ENCODE measurements around the gene LETM1.

Gene LETM1

GRCh38 chr4:1871471-1872021 is 15.6 kb upstream of the LETM1 start:
- Histone ChIP-seq H3K4me1 (ENCODE audit: control insufficient read depth, insufficient read depth, low read length) (peaks cover 5% of the 10 kb centered on the region), H3K4me3 (ENCODE audit: low read depth, low read length) (peak overlapping the region; percentile 65), H3K9me3 (ENCODE audit: control insufficient read depth, insufficient read depth, low read length) (no peaks in the 10 kb centered on the region), H3K36me3 (ENCODE audit: control insufficient read depth, insufficient read depth, low read length) (no peaks in the 10 kb centered on the region), H3K27me3 (ENCODE audit: control insufficient read depth, insufficient read depth, low read length) (peaks cover 30% of the 10 kb centered on the region), H3K9ac (ENCODE audit: low read depth, low read length) (no peak overlapping the region)

GRCh38 chr4:1870578-1871443 is 14.9 kb upstream of the LETM1 start, which contains the start of gene NSD2:
Gene NSD2, plus strand, starts transcription at chr4:1871393. Its CDS starts 29,262 bp downstream, at chr4:1900655.
- H3K27me3 ChIP-seq (ENCODE audit: control insufficient read depth, insufficient read depth, low read length) = peaks cover 38% of the 10 kb centered on the region
- H3K36me3 ChIP-seq (ENCODE audit: control insufficient read depth, insufficient read depth, low read length) = no peaks in the 10 kb centered on the region
- no peaks in the 10 kb centered on the region for H3K9me3 ChIP-seq (ENCODE audit: control insufficient read depth, insufficient read depth, low read length)
- H3K4me3 ChIP-seq (ENCODE audit: low read depth, low read length) = peak within 1 kb of the TSS; percentile 75
- peaks cover 5% of the 10 kb centered on the region for H3K4me1 ChIP-seq (ENCODE audit: control insufficient read depth, insufficient read depth, low read length)
- peak within 1 kb of the TSS; percentile 85 for H3K9ac ChIP-seq (ENCODE audit: low read depth, low read length)

- no peaks in the 10 kb centered on the region for H3K36me3 ChIP-seq (ENCODE audit: control insufficient read depth, insufficient read depth, low read length)
- H3K27me3 ChIP-seq (ENCODE audit: control insufficient read depth, insufficient read depth, low read length) = peaks cover 43% of the 10 kb centered on the region
- peak overlapping the region; percentile 75 for H3K4me3 ChIP-seq (ENCODE audit: low read depth, low read length)
- H3K9ac ChIP-seq (ENCODE audit: low read depth, low read length) = peak overlapping the region; percentile 85
- peaks cover 5% of the 10 kb centered on the region for H3K4me1 ChIP-seq (ENCODE audit: control insufficient read depth, insufficient read depth, low read length)
- no peaks in the 10 kb centered on the region for H3K9me3 ChIP-seq (ENCODE audit: control insufficient read depth, insufficient read depth, low read length)
Measured at GRCh38 chr4:1870328-1870577, 14.3 kb upstream of the LETM1 start.

GRCh38 chr4:1869530-1870327 is 13.8 kb upstream of the LETM1 start:
- H3K4me1 ChIP-seq (ENCODE audit: control insufficient read depth, insufficient read depth, low read length) = peaks cover 5% of the 10 kb centered on the region

GRCh38 chr4:1868912-1869311 is 13.0 kb upstream of the LETM1 start:
- Histone ChIP-seq H3K27me3 (ENCODE audit: control insufficient read depth, insufficient read depth, low read length) (peaks cover 56% of the 10 kb centered on the region), H3K36me3 (ENCODE audit: control insufficient read depth, insufficient read depth, low read length) (no peaks in the 10 kb centered on the region), H3K9me3 (ENCODE audit: control insufficient read depth, insufficient read depth, low read length) (no peaks in the 10 kb centered on the region), H3K4me3 (ENCODE audit: low read depth, low read length) (no peak overlapping the region), H3K4me1 (ENCODE audit: control insufficient read depth, insufficient read depth, low read length) (no peaks in the 10 kb centered on the region), H3K9ac (ENCODE audit: low read depth, low read length) (no peak overlapping the region)

More at GRCh38 chr4:1869530-1870327, 13.8 kb upstream of the LETM1 start:
- Histone ChIP-seq H3K9ac (ENCODE audit: low read depth, low read length) (no peak overlapping the region), H3K27me3 (ENCODE audit: control insufficient read depth, insufficient read depth, low read length) (peaks cover 48% of the 10 kb centered on the region), H3K36me3 (ENCODE audit: control insufficient read depth, insufficient read depth, low read length) (no peaks in the 10 kb centered on the region), H3K4me3 (ENCODE audit: low read depth, low read length) (peak overlapping the region; percentile 75), H3K9me3 (ENCODE audit: control insufficient read depth, insufficient read depth, low read length) (no peaks in the 10 kb centered on the region)

- Histone ChIP-seq H3K9me3 (ENCODE audit: control insufficient read depth, insufficient read depth, low read length) (no peaks in the 10 kb centered on the region), H3K9ac (ENCODE audit: low read depth, low read length) (no peak overlapping the region), H3K27me3 (ENCODE audit: control insufficient read depth, insufficient read depth, low read length) (peaks cover 62% of the 10 kb centered on the region), H3K4me3 (ENCODE audit: low read depth, low read length) (no peak overlapping the region), H3K4me1 (ENCODE audit: control insufficient read depth, insufficient read depth, low read length) (no peaks in the 10 kb centered on the region), H3K36me3 (ENCODE audit: control insufficient read depth, insufficient read depth, low read length) (no peaks in the 10 kb centered on the region)
Measured at GRCh38 chr4:1868293-1868692, 12.3 kb upstream of the LETM1 start.

GRCh38 chr4:1866189-1866661 is 10.3 kb upstream of the LETM1 start:
- Histone ChIP-seq H3K4me3 (ENCODE audit: low read depth, low read length) (no peak overlapping the region), H3K27me3 (ENCODE audit: control insufficient read depth, insufficient read depth, low read length) (peaks cover 81% of the 10 kb centered on the region), H3K9me3 (ENCODE audit: control insufficient read depth, insufficient read depth, low read length) (no peaks in the 10 kb centered on the region), H3K9ac (ENCODE audit: low read depth, low read length) (no peak overlapping the region), H3K4me1 (ENCODE audit: control insufficient read depth, insufficient read depth, low read length) (no peaks in the 10 kb centered on the region), H3K36me3 (ENCODE audit: control insufficient read depth, insufficient read depth, low read length) (no peaks in the 10 kb centered on the region)

- Histone ChIP-seq H3K27me3 (ENCODE audit: control insufficient read depth, insufficient read depth, low read length) (peaks cover 94% of the 10 kb centered on the region), H3K36me3 (ENCODE audit: control insufficient read depth, insufficient read depth, low read length) (no peaks in the 10 kb centered on the region), H3K9me3 (ENCODE audit: control insufficient read depth, insufficient read depth, low read length) (no peaks in the 10 kb centered on the region), H3K4me1 (ENCODE audit: control insufficient read depth, insufficient read depth, low read length) (no peaks in the 10 kb centered on the region), H3K9ac (ENCODE audit: low read depth, low read length) (no peak overlapping the region), H3K4me3 (ENCODE audit: low read depth, low read length) (no peak overlapping the region)
Measured at GRCh38 chr4:1864076-1865008, 8.4 kb upstream of the LETM1 start.

- H3K9me3 ChIP-seq (ENCODE audit: control insufficient read depth, insufficient read depth, low read length) = no peaks in the 10 kb centered on the region
- no peak overlapping the region for H3K9ac ChIP-seq (ENCODE audit: low read depth, low read length)
- no peaks in the 10 kb centered on the region for H3K4me1 ChIP-seq (ENCODE audit: control insufficient read depth, insufficient read depth, low read length)
- H3K27me3 ChIP-seq (ENCODE audit: control insufficient read depth, insufficient read depth, low read length) = peaks cover 96% of the 10 kb centered on the region
- H3K4me3 ChIP-seq (ENCODE audit: low read depth, low read length) = no peak overlapping the region
- no peaks in the 10 kb centered on the region for H3K36me3 ChIP-seq (ENCODE audit: control insufficient read depth, insufficient read depth, low read length)
Measured at GRCh38 chr4:1863297-1864033, 7.5 kb upstream of the LETM1 start.

GRCh38 chr4:1862961-1863296 is 7.0 kb upstream of the LETM1 start:
- H3K27me3 ChIP-seq (ENCODE audit: control insufficient read depth, insufficient read depth, low read length) = peaks cover 96% of the 10 kb centered on the region
- H3K4me3 ChIP-seq (ENCODE audit: low read depth, low read length) = peak overlapping the region; percentile 35
- H3K4me1 ChIP-seq (ENCODE audit: control insufficient read depth, insufficient read depth, low read length) = no peaks in the 10 kb centered on the region
- no peaks in the 10 kb centered on the region for H3K9me3 ChIP-seq (ENCODE audit: control insufficient read depth, insufficient read depth, low read length)
- no peaks in the 10 kb centered on the region for H3K36me3 ChIP-seq (ENCODE audit: control insufficient read depth, insufficient read depth, low read length)
- no peak overlapping the region for H3K9ac ChIP-seq (ENCODE audit: low read depth, low read length)
